Fibroblast of skin of back (primary cell): Measurements from ENCODE around the gene PPP1R14B.
A peak's percentile ranks its signal among the peaks of the same experiment; 100 is the strongest.

Experiments
- DNase-seq: peaks from one replicate; pipeline ENCODE4 v3.0.0-alpha.2; 2013

PPP1R14B gene

DNA sequence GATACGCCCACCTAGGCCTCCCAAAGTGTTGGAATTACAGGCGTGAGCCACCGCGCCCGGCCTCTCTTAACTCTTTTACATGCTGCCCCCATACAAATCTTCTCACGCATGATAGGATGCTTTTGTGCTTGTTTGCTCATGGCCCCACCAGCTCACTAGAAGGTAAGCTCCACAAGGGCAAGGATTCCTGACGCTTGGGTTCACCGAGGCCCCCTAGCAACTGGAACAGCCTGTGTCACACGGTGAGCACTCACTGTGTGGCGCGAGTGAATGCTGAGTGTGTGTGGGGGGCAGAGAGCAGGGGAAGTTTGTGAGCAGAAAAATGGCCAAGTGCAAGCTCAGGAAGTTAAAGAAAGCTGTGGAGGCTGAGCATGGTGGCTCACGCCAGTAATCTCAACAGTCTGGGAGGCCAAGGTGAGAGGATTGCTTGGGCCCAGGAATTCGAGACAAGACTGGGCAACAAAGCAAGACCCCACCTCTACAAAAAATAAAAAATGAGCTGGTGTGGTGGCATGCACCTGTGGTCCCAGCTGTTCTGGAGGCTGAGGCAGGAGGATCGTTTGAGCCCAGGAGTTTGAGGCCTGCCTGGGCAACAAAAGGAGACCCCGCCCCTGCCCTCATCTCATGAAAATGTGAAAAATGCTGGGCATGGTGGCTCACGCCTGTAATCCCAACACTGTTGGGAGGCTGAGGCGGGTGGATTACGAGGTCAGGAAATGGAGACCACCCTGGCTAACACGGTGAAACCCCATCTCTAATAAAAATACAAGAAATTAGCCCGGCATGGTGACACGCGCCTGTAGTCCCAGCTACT is 35.4 kb upstream of the PPP1R14B start:
- DNase-seq, result no peak

DNA sequence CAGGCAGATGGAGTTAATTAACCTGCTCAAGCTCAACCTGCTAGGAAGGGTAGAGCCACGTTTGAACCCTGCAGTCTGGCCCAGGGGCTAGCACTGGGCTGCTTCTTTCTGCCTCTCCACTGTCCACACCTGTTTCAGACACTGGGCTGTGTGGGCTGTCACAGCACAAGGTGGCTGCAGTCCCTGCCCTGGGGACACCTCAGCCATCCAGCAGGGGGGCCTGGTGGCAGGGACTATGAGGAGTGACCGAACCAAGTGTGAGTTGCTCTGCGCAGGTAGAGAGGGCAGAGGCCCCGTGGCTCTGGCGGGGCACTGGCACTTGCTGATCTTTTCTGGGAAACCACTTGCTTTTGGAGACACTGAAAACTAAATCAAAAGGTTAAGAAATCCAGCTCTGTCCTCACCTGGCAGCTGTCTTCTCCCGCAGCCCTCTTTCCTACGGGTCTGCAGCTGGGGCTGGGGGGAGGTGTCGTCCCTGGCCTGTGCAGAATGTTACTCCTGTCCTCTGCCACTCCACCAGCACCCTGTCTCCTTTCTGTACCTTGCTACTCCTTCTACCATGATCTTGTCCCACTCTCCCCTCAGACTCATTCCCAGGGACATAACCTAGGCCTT is 31.9 kb upstream of the PPP1R14B start:
- DNase-seq, result no peak

DNA sequence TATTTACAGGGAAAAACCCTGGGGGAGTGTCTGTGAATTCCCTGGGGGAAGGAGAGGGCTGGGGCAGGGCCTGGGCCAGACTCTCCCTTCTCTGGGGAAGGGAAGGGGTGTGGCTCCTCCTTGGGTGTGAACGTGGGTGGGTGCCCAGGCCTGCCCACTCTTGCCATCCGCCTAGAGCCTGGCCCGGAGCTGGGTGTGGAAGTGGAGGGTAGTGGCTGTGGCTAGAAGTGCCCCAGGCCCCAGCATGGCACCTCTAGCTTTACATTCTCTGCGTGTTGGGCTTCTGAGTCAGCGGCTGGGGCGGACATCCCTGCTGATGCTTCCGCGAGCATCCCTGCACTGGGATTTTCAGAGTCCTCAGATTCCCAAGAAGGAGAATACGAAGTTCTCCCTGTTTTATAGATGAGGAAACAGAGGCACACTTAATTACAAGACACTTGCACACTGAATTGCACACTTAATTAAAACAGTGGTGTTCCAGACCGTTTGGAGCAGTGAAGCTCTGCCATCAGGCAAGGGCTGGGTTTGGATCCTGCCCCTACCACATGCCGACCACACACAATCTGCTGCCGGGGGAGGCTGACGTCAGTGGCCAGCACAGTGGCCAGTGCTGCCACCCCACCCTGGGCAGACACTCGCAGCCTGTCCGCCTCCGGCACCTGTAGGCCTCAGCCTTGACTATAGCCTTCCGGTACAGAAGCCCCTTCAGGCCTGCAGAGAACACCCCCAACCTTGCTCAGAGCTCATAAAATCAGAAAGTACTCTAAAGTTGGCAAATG is 30.1 kb upstream of the PPP1R14B start:
- DNase-seq, result peak; percentile 78

DNA sequence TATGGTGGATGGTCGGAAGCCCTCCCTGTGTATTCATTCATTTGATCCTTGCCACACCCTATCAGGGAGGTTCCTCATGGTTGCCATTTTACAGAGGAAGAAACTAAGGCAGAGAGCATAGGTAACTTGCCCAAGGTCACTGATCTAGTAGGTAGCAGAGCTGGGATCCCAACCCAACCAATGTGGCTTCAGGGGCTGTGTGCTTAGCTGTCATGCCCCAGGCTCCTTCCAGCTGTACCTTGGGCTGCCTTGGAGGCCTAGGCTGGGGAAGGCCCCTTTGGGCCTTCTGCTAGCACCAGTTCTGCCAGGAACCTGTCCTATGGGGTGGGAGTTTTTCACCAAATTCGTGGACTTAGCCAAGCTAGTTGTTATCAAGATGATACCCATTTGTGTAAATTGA is 29.1 kb upstream of the PPP1R14B start:
- DNase-seq, result no peak

DNA sequence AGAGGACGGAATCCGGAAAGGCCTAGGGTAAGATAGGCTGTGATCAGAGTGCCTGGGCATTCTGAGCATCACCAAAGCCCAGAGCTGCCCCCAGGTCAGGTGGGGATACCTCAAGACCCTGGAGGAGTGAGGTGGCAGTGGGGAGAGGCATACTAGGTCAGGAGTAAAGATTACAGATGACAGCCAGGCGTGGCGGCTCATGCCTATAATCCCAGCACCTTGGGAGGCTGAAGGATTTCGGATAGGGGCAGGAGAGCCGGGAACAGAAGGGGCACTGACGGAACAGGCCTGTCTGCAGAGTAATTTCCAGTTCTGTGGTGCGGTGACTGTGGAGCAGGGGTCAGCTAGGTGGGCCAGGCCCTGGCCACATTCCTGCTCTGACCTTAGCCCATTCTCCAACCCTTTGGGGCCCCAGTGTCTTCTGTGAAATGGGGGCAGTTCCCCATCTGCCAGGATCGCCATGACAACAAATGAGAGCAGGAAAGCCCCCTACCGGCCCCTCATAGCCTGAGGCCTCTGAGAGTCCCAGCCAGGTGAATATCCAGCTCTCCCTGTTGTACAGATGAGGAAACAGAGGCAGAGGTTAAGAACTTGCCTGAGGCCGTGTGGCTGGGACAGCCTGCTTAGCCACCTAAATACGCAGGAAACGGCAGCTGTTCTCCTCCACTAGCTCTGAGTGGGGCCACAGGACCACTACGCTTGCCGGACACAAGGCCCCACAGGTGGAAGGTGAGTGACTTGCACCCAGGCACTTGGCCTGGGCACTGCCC is 28.5 kb upstream of the PPP1R14B start:
- no peak for DNase-seq

DNA sequence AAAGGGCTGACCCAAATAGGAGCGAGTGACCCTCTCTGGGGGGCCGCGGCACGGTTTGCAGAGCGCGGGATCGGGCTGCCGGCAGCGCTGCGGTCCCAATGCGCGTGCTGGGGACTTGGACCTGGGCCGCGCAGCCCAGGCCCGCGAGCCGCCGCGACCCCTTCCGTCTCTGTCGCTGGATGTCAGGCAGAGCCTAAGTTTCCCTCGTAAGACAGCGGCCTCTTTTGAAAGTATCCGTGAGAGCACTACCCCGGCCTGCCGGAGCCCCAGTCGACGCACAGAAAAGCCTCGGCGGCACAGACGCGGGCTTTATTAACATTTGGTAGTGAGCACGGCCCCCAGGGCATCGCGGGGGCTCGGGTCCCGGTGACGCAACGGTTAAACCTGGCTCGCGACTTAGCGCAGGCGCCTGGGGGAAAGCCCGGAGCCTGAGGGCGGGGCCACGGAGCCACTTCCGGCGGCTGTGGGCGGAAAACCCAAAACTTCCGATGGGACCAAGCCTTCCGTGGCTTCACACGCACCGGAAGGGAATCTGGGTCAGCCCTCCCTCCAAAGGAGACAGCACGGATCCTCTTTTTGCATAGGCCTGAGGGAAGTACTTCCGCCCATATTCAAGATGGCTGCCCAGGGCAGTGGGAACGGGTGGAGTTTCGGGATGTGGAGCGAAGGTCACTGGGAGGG is 22.9 kb upstream of the PPP1R14B start:
- peak; percentile 100 for DNase-seq

DNA sequence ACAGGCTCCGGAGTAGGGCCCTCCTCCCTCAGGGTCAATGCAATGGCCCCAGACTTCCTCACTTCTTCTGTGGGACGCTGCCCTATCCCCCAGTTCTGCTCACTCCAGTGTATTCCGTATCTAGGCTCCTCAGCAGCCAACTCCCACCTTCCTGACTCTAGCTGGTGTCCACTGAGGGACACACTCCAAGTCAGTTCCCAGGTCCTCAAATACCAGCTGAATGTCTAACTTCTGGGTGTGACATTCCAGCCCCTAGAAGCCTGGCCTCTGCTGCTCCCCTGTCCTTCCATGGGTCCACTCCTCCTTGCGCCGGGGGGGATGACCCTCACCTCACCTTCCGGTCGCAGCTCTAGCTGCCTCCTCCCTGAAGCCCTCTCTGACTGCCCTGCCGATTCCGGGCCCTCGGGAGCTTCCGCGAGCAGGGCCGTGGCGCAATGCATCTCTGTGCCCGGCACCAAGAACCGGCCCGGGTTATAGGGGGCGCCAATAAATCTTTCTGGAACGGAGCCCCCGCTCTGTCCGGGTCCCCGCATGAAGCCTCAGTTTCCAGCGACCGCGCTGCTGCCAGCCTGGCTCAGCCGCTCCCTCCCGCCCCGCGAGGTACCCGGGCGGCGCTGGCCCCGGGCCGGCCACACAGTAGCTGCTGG is 22.3 kb upstream of the PPP1R14B start:
- peak; percentile 49 for DNase-seq

DNA sequence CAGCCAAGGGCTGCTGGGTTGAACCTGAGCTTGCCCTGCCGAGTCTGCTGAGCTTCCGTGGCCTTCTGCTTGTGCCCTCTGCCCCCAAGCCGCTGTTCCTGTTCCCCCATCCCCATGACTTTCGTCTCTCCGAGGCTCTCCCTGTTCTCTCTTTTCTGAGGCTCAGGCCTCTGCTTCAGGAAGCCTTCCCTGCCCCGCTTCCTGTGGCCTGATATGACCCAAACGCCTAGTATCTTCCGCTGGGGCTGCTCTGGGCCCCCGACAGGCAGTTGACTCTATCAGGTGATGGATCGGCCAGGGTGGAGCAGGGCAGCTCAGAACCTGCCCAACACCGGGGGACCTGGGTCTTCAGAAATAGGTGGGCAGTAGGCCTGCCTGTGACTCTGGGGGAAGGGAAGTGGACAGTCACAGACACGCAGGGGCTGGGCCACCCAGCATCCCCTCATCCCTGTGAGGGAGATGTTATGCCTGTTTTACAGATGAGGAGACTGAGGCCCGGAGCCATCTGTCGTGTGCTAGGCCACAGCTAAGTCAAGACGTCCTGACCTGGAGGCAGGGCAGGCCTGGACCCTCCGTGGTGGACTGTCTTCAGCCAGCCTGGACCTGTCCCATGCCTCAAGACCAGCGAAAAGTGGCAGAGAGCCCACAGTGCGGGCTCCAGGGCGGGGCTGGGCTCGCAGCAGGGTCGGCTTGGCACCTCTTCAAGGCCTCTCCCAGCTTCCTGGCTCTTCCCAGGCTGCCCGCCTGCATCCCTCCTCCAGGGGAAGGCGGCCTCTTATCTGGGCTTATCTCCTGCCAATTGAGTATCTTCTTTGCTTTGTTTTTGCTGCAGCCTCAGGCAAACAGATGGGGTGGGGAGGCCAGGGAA is 21.5 kb upstream of the PPP1R14B start:
- peak; percentile 44 for DNase-seq

DNA sequence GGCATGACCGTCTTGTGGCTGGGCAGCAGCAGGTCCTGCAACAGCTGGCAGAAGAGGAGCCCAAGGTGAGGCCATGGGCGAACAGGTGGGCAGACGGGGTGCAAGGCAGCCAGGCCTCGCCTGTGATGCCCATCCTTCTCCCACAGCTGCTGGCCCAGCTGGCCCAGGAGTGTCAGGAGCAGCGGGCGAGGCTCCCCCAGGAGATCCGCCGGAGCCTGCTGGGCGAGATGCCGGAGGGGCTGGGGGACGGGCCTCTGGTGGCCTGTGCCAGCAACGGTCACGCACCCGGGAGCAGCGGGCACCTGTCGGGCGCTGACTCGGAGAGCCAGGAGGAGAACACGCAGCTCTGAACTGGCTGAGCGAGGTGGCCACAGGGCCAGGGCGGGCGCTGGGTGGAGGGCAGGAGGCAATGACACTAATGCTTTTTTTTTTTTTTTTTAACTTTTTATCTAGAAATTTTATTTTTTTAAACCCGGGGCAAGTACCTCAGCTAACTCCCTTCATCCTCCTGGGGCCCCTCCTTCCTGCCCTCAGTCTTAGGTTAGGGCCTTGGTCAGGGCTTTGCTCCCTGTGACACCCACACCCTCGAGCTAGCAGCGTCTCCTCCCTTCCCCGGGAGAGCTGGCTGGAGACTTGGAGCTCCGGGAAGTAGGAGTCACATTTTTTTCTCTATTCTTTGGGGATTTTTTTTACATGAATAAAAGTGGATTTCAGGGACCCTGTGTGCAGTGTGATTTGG is 20.6 kb upstream of the PPP1R14B start:
- DNase-seq, result no peak

DNA sequence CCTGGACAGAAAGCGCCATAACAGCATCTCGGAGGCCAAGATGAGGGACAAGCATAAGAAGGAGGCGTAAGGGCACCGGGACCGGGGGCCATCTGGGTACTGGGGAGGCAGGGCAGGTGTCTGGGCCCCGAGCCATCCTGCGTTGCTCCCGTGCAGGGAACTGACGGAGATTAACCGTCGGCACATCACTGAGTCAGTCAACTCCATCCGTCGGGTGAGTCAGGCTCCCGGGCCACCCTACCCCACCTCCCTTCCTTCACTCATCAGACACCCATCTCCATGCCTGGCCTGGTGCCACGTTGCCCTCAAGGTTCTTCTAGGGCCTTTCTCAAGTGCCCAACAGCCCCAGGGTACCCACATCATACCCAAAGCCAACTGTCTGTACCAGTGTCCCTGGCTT is 19.6 kb upstream of the PPP1R14B start:
- peak; percentile 22 for DNase-seq

DNA sequence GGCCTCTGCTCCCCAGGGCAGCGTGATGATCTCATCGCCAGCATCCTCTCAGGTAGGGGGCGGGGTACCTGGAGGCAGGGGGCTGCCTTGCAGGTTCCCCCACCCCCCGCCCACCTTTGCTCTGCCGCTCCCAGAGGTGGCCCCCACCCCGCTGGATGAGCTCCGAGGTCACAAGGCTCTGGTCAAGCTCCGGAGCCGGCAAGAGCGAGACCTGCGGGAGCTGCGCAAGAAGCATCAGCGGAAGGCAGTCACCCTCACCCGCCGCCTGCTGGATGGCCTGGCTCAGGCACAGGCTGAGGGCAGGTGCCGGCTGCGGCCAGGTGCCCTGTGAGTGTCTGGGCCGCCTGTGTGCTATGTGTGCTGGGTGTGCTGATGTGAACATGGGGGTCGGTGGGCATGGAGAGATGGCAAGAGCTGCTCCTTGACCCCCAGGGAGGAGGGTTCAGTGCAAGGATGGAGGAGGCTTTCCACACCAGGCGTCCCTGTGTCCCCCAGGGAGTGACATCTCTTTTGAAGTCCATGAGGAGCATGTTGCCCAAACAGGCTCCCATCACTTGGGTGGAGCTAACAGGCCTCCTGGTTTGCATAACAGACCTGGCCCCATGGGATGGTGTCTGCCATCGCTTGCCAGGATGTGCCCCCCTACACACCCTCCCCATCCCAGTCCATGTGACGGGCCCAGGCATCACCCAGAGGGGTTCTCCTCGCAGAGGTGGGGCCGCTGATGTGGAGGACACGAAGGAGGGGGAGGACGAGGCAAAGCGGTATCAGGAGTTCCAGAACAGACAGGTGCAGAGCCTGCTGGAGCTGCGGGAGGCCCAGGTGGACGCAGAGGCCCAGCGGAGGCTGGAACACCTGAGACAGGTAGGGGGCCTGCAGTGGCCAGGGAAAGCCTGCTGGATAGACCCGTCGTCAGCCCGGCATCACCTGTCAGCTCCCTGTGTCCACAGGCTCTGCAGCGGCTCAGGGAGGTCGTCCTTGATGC is 18.7 kb upstream of the PPP1R14B start:
- DNase-seq, result no peak

DNA sequence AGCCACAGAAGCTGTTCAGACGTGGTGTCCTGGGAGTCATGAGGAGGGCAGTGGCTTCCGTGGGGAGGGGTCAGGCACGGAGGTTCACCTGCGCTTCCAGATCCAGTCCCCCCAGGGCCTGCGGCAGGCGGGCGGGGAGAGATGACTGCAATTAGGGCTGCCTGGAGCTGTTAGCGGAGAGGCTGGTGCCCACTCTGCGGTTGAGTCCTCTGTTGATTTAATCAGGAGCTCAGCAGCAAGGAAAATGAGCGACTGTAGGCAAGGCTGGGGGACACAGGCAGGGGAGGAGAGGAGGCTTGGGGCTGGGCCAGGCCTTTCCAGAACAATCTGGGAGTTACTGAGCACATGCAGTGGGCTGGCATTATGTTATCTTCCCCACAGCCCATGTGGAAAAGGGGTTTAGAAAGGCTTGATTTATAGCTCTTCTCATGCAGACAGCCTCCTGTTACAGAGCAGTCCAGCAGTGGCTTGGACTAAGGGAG is 17.7 kb upstream of the PPP1R14B start:
- no peak for DNase-seq

DNA sequence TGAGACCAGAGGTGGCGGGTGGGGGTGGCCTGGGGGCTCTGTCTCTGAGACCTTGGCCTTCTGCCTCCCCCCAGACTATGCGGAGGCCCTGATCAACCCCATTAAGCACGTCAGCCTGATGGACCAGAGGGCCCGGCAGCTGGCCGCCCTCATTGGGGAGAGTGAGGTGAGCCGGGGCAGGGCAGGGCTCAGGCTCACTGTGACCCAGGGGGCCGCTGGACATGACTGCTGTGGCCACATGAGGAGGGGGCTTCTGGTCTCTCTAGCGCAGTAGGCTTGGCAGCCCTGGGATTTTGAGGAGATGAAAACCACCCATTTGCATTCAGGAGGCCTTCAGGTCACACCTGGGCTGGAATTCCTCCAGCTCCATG is 17.2 kb upstream of the PPP1R14B start:
- DNase-seq, result no peak

DNA sequence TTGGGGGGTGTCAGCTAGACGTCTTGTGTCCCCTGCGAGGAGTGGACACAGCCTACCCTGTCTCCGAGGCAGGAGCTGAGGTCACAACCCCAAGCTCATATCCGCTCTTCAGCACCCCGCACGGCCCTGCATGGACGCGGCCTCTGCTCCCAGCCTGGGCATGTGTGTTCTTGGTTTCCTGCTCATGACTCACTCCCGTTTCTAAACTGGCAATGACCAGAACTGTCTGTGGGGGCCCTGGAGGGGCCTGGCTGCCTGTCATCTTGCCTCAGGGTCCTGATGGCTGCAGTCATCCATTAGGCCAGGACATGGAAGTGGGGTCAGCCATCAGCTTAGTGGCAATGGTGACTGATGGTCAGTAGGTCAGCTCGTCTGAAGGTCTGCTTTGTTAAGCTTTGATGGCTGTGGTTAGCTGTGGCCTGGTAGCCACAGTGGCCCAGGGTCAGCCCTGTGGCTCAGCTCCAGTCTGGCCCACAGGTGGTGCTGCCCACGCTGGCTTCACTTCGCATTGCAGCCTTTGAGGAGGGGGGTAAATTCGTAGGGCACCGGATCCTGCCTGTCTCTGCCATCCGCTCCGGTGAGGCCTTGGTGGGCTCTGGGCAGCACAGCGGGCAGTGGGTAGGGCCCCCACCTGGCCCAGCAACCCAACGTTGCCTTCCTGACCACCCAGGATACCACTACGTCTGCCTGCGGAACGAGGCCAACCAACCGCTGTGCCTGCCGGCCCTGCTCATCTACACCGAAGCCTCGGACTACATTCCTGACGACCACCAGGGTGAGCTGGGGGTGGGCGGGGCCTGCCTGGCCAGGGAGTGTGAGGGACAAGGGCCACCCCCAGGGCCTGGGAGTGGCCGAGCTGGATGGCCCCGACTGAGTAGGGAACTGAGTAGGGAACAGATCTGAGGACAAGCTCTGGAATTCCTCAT is 16.5 kb upstream of the PPP1R14B start:
- peak; percentile 36 for DNase-seq

DNA sequence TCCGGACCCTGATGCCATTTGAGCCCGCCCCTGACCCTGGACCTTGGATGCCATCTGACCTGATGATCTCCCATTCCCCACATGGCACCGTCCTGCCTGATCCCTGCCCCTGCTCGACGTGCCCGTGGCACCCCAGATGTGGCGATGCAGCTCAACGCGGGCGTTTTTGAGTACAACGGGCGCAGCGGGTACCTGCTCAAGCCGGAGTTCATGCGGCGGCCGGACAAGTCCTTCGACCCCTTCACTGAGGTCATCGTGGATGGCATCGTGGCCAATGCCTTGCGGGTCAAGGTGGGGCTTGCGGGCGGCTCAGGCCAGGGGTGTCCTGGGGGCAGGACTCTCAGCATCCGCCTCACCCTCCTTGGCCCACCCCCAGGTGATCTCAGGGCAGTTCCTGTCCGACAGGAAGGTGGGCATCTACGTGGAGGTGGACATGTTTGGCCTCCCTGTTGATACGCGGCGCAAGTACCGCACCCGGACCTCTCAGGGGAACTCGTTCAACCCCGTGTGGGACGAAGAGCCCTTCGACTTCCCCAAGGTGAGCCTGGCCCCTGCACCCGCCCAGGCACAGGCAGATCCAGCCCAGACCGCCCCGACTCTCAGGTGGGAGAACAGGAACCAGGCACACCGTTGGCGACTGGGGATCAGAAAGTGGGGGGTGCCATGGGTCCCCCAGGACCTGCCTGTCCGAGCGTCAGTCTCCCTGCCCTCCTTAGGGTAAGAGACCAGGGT is 15.7 kb upstream of the PPP1R14B start:
- DNase-seq, result no peak

DNA sequence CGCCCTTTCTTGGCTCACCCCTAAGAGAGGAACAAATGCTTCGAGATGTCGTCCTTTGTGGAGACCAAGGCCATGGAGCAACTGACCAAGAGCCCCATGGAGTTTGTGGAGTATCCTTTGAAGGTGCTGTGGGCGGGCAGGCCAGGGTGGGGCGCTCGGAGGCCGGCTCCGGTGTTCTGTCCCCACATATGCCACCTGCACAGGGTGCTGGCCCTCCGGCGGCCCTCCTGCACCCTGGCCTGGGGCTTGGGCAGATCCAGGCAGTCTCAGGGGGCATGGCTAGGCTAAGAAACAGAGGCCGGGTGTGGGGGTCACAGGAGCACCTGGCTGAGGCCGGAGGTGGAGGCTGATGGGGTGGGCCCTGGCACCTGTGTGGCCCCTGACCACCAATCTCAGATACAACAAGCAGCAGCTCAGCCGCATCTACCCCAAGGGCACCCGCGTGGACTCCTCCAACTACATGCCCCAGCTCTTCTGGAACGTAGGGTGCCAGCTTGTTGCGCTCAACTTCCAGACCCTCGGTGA is 14.9 kb upstream of the PPP1R14B start:
- DNase-seq, result no peak
